ENCODE results near the gene ERLIN1. TPM values are rescaled to one million over a fixed set of nuclear protein-coding genes. Genes with fewer than 3 reads are reported as not detected.

The ERLIN1 gene
- total and polyA plus RNA-seq, 10 of the 15 experiments (the other 5 are each of a cell fraction or from before 2014, with no cell fraction given), result 4.9 to 21.7 (median 13.0) TPM

DNA sequence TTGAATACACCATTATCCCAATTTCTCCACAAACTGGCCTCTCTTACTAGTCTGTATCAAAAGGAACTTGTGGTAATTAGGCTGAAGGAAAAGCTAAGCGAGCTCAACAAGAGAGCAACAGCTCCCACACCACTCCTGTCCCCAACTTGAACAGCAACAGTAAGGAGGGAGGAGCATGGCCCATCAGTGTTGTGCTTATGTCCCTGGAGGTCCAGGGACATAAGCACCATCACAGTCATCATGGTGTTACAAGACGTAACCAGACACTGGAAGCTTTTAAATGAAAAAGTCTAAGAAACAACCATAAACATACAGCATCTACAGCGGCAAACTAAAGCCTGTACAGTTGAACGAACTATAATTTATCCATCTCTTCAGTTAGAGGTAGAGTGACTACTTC is 989 bp downstream of the ERLIN1 start (continued):
- TF ChIP-seq EGR1 (IDR thresholded peaks at IDR 0.05; ENCODE audit: borderline replicate concordance in 1 of 2, low read depth in 2 of 2, low read length in 2 of 2), result no peak
- no peak for TF ChIP-seq JUNB (IDR thresholded peaks at IDR 0.05)
- TF ChIP-seq MYC (IDR thresholded peaks at IDR 0.05; ENCODE audit: insufficient read depth, insufficient read length, insufficient replicate concordance, low read length, severe bottlenecking), result no peak
- no peak for TF ChIP-seq EED (IDR thresholded peaks at IDR 0.05; ENCODE audit: low read depth)

DNA sequence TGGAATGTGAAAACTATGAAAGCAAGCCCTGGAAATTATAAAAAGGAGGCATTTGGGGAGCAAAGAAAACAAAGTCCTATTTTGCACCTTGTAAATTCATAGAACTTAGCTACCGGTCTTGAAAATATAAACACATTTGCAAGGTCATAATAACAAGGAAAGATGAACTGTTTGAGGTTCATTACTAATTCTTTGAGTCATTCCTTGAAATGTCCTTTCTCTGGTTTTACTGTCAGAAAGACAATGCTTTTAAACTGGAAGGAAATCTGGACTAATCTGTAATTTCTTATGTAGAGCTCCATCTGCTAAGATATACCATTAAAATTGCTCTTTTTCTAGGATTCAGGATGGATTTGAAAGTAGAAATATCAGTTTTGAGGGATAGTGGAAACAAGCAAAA is 1.4 kb downstream of the ERLIN1 start:
- TF ChIP-seq, protein P1, sequence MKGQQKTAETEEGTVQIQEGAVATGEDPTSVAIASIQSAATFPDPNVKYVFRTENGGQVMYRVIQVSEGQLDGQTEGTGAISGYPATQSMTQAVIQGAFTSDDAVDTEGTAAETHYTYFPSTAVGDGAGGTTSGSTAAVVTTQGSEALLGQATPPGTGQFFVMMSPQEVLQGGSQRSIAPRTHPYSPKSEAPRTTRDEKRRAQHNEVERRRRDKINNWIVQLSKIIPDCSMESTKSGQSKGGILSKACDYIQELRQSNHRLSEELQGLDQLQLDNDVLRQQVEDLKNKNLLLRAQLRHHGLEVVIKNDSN (IDR thresholded peaks at IDR 0.05; ENCODE audit: borderline replicate concordance, extremely low read length, insufficient read depth, low read depth, low read length), result no peak
- TF ChIP-seq JUNB (IDR thresholded peaks at IDR 0.05) (peak; percentile 15; the same call in 1 of the 2 replicates), SPI1 (IDR thresholded peaks at IDR 0.05; ENCODE audit: borderline replicate concordance, insufficient read depth, low read depth, low read length) (no peak)
- ChIA-PET POLR2A (interaction anchor here (1.2 to 2.4 kb wide), 3 partner anchors 9 to 189 kb away, joined by 3 to 7 read pairs (median 5); no protein-coding TSS in a partner anchor), SMC1A (ENCODE audit: uncharacterized antibody, unreplicated experiment) (interaction anchor here (0.7 to 2.5 kb wide), 12 partner anchors 10 to 212 kb away, joined by 3 to 15 read pairs (median 4); no protein-coding TSS in a partner anchor), CTCF (interaction anchor here (0.6 to 1.6 kb wide), 7 partner anchors 9 to 339 kb away, joined by 3 to 5 read pairs (median 4); no protein-coding TSS in a partner anchor), RAD21 (ENCODE audit: unreplicated experiment) (interaction anchor here (1.2 to 1.7 kb wide), 3 partner anchors 14 to 338 kb away, joined by 3 to 5 read pairs (median 4); no protein-coding TSS in a partner anchor)
- no peaks in the 10 kb centered on the region for H3K9me3 ChIP-seq (replicated peaks; ENCODE audit: control insufficient read depth, insufficient read depth, low read length)
- no peak overlapping the region for H2AFZ ChIP-seq (ENCODE audit: control insufficient read depth, low read depth, low read length)
- peaks cover 47% of the 10 kb centered on the region for H3K79me2 ChIP-seq (ENCODE audit: control insufficient read depth, insufficient read depth, low read length)
- H3K9ac ChIP-seq (ENCODE audit: control insufficient read depth, insufficient read depth, low read length), result peak overlapping the region; percentile 80
- no peak for ATAC-seq
- H3K4me3 ChIP-seq, result peak overlapping the region; percentile 91
- intact Hi-C loops (cut with micrococcal nuclease; ENCODE audit: unreplicated experiment) (loop anchor here (10.0 kb wide), 2 partner anchors 210 to 340 kb away; no protein-coding TSS in a partner anchor), in situ Hi-C loops (cut with MboI) (no loop called here)
- peaks cover 8% of the 10 kb centered on the region for H3K4me1 ChIP-seq (ENCODE audit: control insufficient read depth, insufficient read depth, low read length)
- WGBS (ENCODE audit: insufficient coverage, insufficient replicate concordance, low lambda C conversion rate, missing lambda C conversion rate), result 16% methylated on average over 1 of the region's 1 CpG
- peak overlapping the region; percentile 1; the same call in 1 of the 2 replicates for H3K27ac ChIP-seq (ENCODE audit: control insufficient read depth, insufficient read depth)
- no TSS peak for BruUV-seq (replicated peaks)
- H3K27me3 ChIP-seq (replicated peaks in 1 of 2; ENCODE audit: control insufficient read depth in 2 of 2, insufficient read depth in 2 of 2, low read length in 1 of 2), result no peaks in the 10 kb centered on the region
- no peak for FAIRE-seq
- no peak for DNase-seq (ENCODE audit: low read depth, low spot score)
- H3K36me3 ChIP-seq (ENCODE audit: control insufficient read depth in 2 of 2, insufficient read depth in 2 of 2, low read length in 1 of 2), result peaks cover 0 to 7% of the 10 kb centered on the region in 2 experiments; a peak in 1 of 4 replicates
- H4K20me1 ChIP-seq (ENCODE audit: control insufficient read depth, insufficient read depth), result no peaks in the 10 kb centered on the region
- H3K4me2 ChIP-seq (ENCODE audit: control insufficient read depth, insufficient read depth), result peak overlapping the region; percentile 52
